ENCODE measurements around the gene P2RY8. TPM values are rescaled to one million over a fixed set of nuclear protein-coding genes. Genes with fewer than 3 reads are reported as not detected.

Gene P2RY8
- total and polyA plus RNA-seq, 10 of the 15 experiments (the other 5 are each of a cell fraction or from before 2014, with no cell fraction given): 2.0 to 64.4 (median 36.5) TPM

- TF ChIP-seq MYC (IDR thresholded peaks at IDR 0.05; ENCODE audit: insufficient read depth, insufficient read length, insufficient replicate concordance, low read length, severe bottlenecking) (no peak), JUND (IDR thresholded peaks at IDR 0.05; ENCODE audit: low read depth, low read length) (peak; percentile 37; the same call in 1 of the 2 replicates), YBX1 (IDR thresholded peaks at IDR 0.05) (no peak), ZNF207 (IDR thresholded peaks at IDR 0.05; ENCODE audit: borderline replicate concordance) (no peak), KAT2A (conservative IDR thresholded peaks at IDR 0.05; ENCODE audit: control insufficient read depth, low read depth, low read length) (no peak), ETV6 (conservative IDR thresholded peaks at IDR 0.05 in 1 of 2, IDR thresholded peaks at IDR 0.05 in 1 of 2; ENCODE audit: borderline replicate concordance in 1 of 2, low read depth in 1 of 2) (peak in 1 of 2 experiments; percentile 87; a peak in 2 of 4 replicates), BACH1 (IDR thresholded peaks at IDR 0.05; ENCODE audit: borderline replicate concordance) (peak; percentile 81), EED (IDR thresholded peaks at IDR 0.05; ENCODE audit: low read depth) (peak; percentile 88), RFX5 (IDR thresholded peaks at IDR 0.05; ENCODE audit: low read depth, low read length) (no peak), ZNF274 (IDR thresholded peaks at IDR 0.05; ENCODE audit: insufficient read depth, insufficient read length) (no peak), ATF2 (IDR thresholded peaks at IDR 0.05; ENCODE audit: low read length) (peak; percentile 89), ZNF687 (IDR thresholded peaks at IDR 0.05) (peak; percentile 99), HDAC6 (IDR thresholded peaks at IDR 0.05; ENCODE audit: unreplicated experiment) (no peak), MYB (IDR thresholded peaks at IDR 0.05; ENCODE audit: borderline replicate concordance, low read depth, low read length) (no peak), POLR2AphosphoS5 (IDR thresholded peaks at IDR 0.05; ENCODE audit: low read length) (0 out of 2 replicates have a peak, but pooled peaks have one; percentile 60), TAF1 (IDR thresholded peaks at IDR 0.05; ENCODE audit: borderline replicate concordance, low read depth, low read length) (0 out of 2 replicates have a peak, but pooled peaks have one; percentile 2), KDM1A (IDR thresholded peaks at IDR 0.05; ENCODE audit: borderline replicate concordance) (no peak), EP300 (IDR thresholded peaks at IDR 0.05; ENCODE audit: borderline replicate concordance in 1 of 2, control insufficient read depth in 1 of 2, low read depth in 2 of 2, low read length in 2 of 2) (peak; percentile 92 to 97), E2F8 (IDR thresholded peaks at IDR 0.05; ENCODE audit: low read depth, partially characterized antibody) (peak; percentile 49), NFYB (IDR thresholded peaks at IDR 0.05; ENCODE audit: insufficient read depth, low read depth, low read length) (no peak)
Observed at GRCh38 chrX:1507511-1508463, 29.2 kb downstream of the P2RY8 start (continued).
